HEK293 (cell line): ENCODE measurements around the gene FUT9.

Source experiments
- CTCF ChIA-PET: fragments of 350-600 bp; formaldehyde crosslinking; extraction: SDS; loops from one replicate; lab custom pipeline; 2021; ENCODE audit warnings: antibody characterized with exemption; lab: Yijun Ruan, JAX
- POLR2A ChIA-PET: fragments of 300-600 bp; formaldehyde crosslinking; extraction: SDS; loops from one replicate; lab custom pipeline; 2020; ENCODE audit warnings: antibody characterized with exemption, inconsistent platforms; lab: Yijun Ruan, JAX
- H3K27ac ChIP-seq: fragments of 200-500 bp; sonication (Bioruptor generic); 2 replicates; pipeline ENCODE4 v1.5.1; 2014; ENCODE audit warnings: low read depth, low read length, control low read depth, inconsistent platforms; ENCODE audit errors: extremely low read depth
- H3K36me3 ChIP-seq, 2 experiments: fragments of 200-500 bp in 1 of 2; sonication (Bioruptor generic) in 1 of 2; 1 replicate in 1 of 2; 2 replicates in 1 of 2; pipeline ENCODE4 v1.5.1; 2014 to 2017; ENCODE audit warnings: inconsistent platforms in 2 of 2, low read length in 2 of 2; ENCODE audit not compliant: control insufficient read depth in 2 of 2, insufficient read depth in 1 of 2
- H3K4me1 ChIP-seq: fragments of 200-500 bp; sonication (Bioruptor generic); 2 replicates; pipeline ENCODE4 v1.5.1; 2014; ENCODE audit warnings: mild to moderate bottlenecking, low read length, inconsistent platforms; ENCODE audit not compliant: control insufficient read depth, insufficient read depth
- H3K4me3 ChIP-seq: 2 replicates; pipeline ENCODE4 v1.5.1; 2011; ENCODE audit warnings: low read depth, mild to moderate bottlenecking, control low read depth, low read length, moderate library complexity
- H3K9me3 ChIP-seq: fragments of 200-500 bp; sonication (Bioruptor generic); 2 replicates; pipeline ENCODE4 v1.5.1; 2014; ENCODE audit warnings: low read depth, low read length, inconsistent platforms; ENCODE audit not compliant: control insufficient read depth, insufficient read depth
- KLF1 ChIP-seq: fragments of 450-650 bp; formaldehyde crosslinking; IDR thresholded peaks from 2 replicates; pipeline ENCODE4 v1.5.1; 2016; ENCODE audit warnings: missing biosample characterization, missing genetic modification characterization
- KLF7 ChIP-seq: fragments of 450-650 bp; formaldehyde crosslinking; IDR thresholded peaks from 2 replicates; pipeline ENCODE4 v1.5.1; 2016; ENCODE audit warnings: missing biosample characterization, missing genetic modification characterization, borderline replicate concordance
- RBAK ChIP-seq: fragments of 450-650 bp; formaldehyde crosslinking; IDR thresholded peaks from 2 replicates; pipeline ENCODE4 v1.5.1; 2016; ENCODE audit warnings: missing biosample characterization, missing genetic modification characterization
- SCRT1 ChIP-seq: fragments of 450-650 bp; formaldehyde crosslinking; IDR thresholded peaks from 2 replicates; pipeline ENCODE4 v1.5.1; 2016; ENCODE audit warnings: missing biosample characterization, missing genetic modification characterization, borderline replicate concordance
- SCRT2 ChIP-seq: fragments of 450-650 bp; formaldehyde crosslinking; IDR thresholded peaks from 2 replicates; pipeline ENCODE4 v1.5.1; 2016; ENCODE audit warnings: missing biosample characterization, missing genetic modification characterization
- ZBTB7A ChIP-seq: fragments of 450-650 bp; formaldehyde crosslinking; IDR thresholded peaks from 2 replicates; pipeline ENCODE4 v1.5.1; 2016; ENCODE audit warnings: low read depth, missing biosample characterization, missing genetic modification characterization
- ZFP37 ChIP-seq: fragments of 450-650 bp; formaldehyde crosslinking; IDR thresholded peaks from 2 replicates; pipeline ENCODE4 v1.5.1; 2016; ENCODE audit warnings: missing biosample characterization, missing genetic modification characterization
- ZIC2 ChIP-seq: fragments of 450-650 bp; formaldehyde crosslinking; IDR thresholded peaks from 2 replicates; pipeline ENCODE4 v1.5.1; 2016; ENCODE audit warnings: missing biosample characterization, missing genetic modification characterization
- ZNF16 ChIP-seq: fragments of 450-650 bp; formaldehyde crosslinking; IDR thresholded peaks from 2 replicates; pipeline ENCODE4 v1.5.1; 2016; ENCODE audit warnings: low read depth, missing biosample characterization, missing genetic modification characterization
- ZNF221 ChIP-seq: fragments of 450-650 bp; formaldehyde crosslinking; IDR thresholded peaks from 2 replicates; pipeline ENCODE4 v1.5.1; 2017; ENCODE audit warnings: missing biosample characterization, missing genetic modification characterization, borderline replicate concordance
- ZNF23 ChIP-seq: fragments of 450-650 bp; formaldehyde crosslinking; IDR thresholded peaks from 2 replicates; pipeline ENCODE4 v1.5.1; 2016; ENCODE audit warnings: missing biosample characterization, missing genetic modification characterization, borderline replicate concordance
- ZNF510 ChIP-seq: fragments of 450-650 bp; formaldehyde crosslinking; IDR thresholded peaks from 2 replicates; pipeline ENCODE4 v1.5.1; 2018; ENCODE audit warnings: mild to moderate bottlenecking, missing genetic modification characterization, missing biosample characterization; ENCODE audit not compliant: insufficient replicate concordance
- ZNF548 ChIP-seq: fragments of 450-650 bp; formaldehyde crosslinking; IDR thresholded peaks from 2 replicates; pipeline ENCODE4 v1.5.1; 2016; ENCODE audit warnings: missing biosample characterization, missing genetic modification characterization
- ZNF558 ChIP-seq: fragments of 450-650 bp; formaldehyde crosslinking; IDR thresholded peaks from 2 replicates; pipeline ENCODE4 v1.5.1; 2016; ENCODE audit warnings: missing biosample characterization, missing genetic modification characterization
- ZNF585B ChIP-seq: fragments of 450-650 bp; formaldehyde crosslinking; IDR thresholded peaks from 2 replicates; pipeline ENCODE4 v1.5.1; 2016; ENCODE audit warnings: missing biosample characterization, missing genetic modification characterization
- ZNF623 ChIP-seq: fragments of 450-650 bp; formaldehyde crosslinking; IDR thresholded peaks from 2 replicates; pipeline ENCODE4 v1.5.1; 2016; ENCODE audit warnings: missing biosample characterization, missing genetic modification characterization
- ZNF629 ChIP-seq: fragments of 450-650 bp; formaldehyde crosslinking; IDR thresholded peaks from 2 replicates; pipeline ENCODE4 v1.5.1; 2017; ENCODE audit warnings: missing biosample characterization, missing genetic modification characterization
- ZNF701 ChIP-seq: fragments of 450-650 bp; formaldehyde crosslinking; IDR thresholded peaks from 2 replicates; pipeline ENCODE4 v1.5.1; 2016; ENCODE audit warnings: missing biosample characterization, missing genetic modification characterization
- ZXDB ChIP-seq: fragments of 450-650 bp; formaldehyde crosslinking; IDR thresholded peaks from 2 replicates; pipeline ENCODE4 v1.5.1; 2016; ENCODE audit warnings: missing biosample characterization, missing genetic modification characterization
- TF ChIP-seq, protein P1 (sequence below): fragments of 450-650 bp; formaldehyde crosslinking; IDR thresholded peaks from 2 replicates; pipeline ENCODE4 v1.5.1; 2017; ENCODE audit warnings: missing biosample characterization, mild to moderate bottlenecking, missing genetic modification characterization, moderate library complexity
- TF ChIP-seq, protein P2 (sequence below): fragments of 450-650 bp; formaldehyde crosslinking; IDR thresholded peaks from 2 replicates; pipeline ENCODE4 v1.5.1; 2016; ENCODE audit warnings: missing biosample characterization, missing genetic modification characterization
- TF ChIP-seq, protein P3 (sequence below): fragments of 450-650 bp; formaldehyde crosslinking; IDR thresholded peaks from 2 replicates; pipeline ENCODE4 v1.5.1; 2016; ENCODE audit warnings: missing biosample characterization, missing genetic modification characterization
- TF ChIP-seq, protein P4 (sequence below): fragments of 450-650 bp; IDR thresholded peaks from 2 replicates; pipeline ENCODE4 v1.5.1; 2018; ENCODE audit warnings: missing biosample characterization, mild to moderate bottlenecking, missing genetic modification characterization

FUT9 gene

DNA sequence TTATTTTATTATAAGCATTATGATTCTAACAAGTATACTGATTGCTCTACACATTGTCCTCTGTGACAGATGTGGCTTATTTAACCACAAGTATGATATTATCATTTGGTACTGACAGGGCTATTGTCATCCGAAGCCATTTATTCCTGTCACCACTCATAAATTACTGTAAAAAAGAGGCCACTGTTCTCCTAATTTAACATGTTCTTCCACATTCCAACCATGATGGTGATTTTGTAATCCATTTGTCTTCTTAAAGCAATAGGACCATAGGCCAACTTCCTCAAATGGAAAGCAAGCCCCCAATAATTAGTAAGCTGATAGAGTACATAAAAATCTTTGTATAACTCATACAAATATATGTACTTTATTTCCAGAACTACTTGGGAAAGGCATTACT, 50.6 kb downstream of the FUT9 start (continued):
- no peak for TF ChIP-seq ZNF701 (tag by site-specific recombination)
- no peak for TF ChIP-seq ZNF623 (tag by site-specific recombination)
- TF ChIP-seq, protein P1, sequence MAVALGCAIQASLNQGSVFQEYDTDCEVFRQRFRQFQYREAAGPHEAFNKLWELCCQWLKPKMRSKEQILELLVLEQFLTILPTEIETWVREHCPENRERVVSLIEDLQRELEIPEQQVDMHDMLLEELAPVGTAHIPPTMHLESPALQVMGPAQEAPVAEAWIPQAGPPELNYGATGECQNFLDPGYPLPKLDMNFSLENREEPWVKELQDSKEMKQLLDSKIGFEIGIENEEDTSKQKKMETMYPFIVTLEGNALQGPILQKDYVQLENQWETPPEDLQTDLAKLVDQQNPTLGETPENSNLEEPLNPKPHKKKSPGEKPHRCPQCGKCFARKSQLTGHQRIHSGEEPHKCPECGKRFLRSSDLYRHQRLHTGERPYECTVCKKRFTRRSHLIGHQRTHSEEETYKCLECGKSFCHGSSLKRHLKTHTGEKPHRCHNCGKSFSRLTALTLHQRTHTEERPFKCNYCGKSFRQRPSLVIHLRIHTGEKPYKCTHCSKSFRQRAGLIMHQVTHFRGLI, result no peak
- TF ChIP-seq ZBTB7A (tag by site-specific recombination), result no peak
- TF ChIP-seq, protein P2, sequence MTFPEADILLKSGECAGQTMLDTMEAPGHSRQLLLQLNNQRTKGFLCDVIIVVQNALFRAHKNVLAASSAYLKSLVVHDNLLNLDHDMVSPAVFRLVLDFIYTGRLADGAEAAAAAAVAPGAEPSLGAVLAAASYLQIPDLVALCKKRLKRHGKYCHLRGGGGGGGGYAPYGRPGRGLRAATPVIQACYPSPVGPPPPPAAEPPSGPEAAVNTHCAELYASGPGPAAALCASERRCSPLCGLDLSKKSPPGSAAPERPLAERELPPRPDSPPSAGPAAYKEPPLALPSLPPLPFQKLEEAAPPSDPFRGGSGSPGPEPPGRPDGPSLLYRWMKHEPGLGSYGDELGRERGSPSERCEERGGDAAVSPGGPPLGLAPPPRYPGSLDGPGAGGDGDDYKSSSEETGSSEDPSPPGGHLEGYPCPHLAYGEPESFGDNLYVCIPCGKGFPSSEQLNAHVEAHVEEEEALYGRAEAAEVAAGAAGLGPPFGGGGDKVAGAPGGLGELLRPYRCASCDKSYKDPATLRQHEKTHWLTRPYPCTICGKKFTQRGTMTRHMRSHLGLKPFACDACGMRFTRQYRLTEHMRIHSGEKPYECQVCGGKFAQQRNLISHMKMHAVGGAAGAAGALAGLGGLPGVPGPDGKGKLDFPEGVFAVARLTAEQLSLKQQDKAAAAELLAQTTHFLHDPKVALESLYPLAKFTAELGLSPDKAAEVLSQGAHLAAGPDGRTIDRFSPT (tag by site-specific recombination), result no peak
- no peak for TF ChIP-seq ZNF23 (tag by site-specific recombination)
- TF ChIP-seq ZNF585B (tag by site-specific recombination), result no peak
- TF ChIP-seq, all 188 proteins: peak for 0

DNA sequence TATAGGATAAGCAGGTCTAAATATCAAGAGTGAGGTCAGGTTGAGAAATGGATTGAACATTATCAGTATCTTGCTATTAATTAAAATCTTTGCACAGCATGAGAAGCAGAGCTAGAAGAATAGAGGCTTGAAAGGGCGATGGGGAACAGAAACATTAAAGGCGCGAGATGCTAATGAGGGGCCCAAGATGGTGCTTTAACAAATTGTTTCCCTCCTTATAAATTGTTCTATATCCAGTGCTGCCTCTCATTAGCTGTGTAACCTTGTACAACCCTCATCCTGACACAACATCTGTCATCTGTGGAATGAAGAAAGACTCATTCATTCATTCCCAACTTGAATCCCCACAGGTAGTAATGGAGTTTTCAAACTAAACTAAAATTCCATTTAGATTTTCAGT, 57.8 kb downstream of the FUT9 start:
- POLR2A ChIA-PET, result no interaction called here
- Histone ChIP-seq H3K4me1 (no peaks in the 10 kb centered on the region), H3K27ac (no peak overlapping the region), H3K9me3 (no peaks in the 10 kb centered on the region), H3K4me3 (no peak overlapping the region), H3K36me3 (no peaks in the 10 kb centered on the region)
- TF ChIP-seq, protein P3, sequence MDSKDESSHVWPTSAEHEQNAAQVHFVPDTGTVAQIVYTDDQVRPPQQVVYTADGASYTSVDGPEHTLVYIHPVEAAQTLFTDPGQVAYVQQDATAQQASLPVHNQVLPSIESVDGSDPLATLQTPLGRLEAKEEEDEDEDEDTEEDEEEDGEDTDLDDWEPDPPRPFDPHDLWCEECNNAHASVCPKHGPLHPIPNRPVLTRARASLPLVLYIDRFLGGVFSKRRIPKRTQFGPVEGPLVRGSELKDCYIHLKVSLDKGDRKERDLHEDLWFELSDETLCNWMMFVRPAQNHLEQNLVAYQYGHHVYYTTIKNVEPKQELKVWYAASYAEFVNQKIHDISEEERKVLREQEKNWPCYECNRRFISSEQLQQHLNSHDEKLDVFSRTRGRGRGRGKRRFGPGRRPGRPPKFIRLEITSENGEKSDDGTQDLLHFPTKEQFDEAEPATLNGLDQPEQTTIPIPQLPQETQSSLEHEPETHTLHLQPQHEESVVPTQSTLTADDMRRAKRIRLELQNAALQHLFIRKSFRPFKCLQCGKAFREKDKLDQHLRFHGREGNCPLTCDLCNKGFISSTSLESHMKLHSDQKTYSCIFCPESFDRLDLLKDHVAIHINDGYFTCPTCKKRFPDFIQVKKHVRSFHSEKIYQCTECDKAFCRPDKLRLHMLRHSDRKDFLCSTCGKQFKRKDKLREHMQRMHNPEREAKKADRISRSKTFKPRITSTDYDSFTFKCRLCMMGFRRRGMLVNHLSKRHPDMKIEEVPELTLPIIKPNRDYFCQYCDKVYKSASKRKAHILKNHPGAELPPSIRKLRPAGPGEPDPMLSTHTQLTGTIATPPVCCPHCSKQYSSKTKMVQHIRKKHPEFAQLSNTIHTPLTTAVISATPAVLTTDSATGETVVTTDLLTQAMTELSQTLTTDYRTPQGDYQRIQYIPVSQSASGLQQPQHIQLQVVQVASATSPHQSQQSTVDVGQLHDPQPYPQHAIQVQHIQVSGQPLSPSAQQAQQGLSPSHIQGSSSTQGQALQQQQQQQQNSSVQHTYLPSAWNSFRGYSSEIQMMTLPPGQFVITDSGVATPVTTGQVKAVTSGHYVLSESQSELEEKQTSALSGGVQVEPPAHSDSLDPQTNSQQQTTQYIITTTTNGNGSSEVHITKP (tag by site-specific recombination), result no peak
- TF ChIP-seq ZNF221 (tag by site-specific recombination), result no peak
- no peak for TF ChIP-seq SCRT2 (tag by site-specific recombination)
- TF ChIP-seq ZNF16 (tag by site-specific recombination), result no peak
- CTCF ChIA-PET, result no interaction called here

DNA sequence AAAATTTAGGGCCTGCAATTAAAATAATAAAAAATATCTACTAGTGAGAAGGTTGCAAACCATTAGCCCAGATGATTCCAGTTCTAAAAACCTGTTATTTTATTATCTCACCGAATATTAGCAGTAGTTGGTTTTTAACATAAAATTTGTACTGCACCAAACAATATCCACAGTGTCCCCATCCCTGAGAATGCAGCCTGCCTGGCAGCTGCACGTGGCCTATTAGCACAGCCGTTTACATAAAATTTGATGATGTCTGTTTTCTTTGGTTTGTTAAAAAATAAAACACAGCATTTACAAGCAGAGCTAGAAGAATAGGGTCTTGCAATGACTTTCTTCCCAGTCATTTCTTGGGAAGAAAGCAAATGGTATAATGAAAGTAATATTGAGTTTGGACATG, 58.2 kb downstream of the FUT9 start:
- CTCF ChIA-PET, result interaction anchor here (0.6 kb wide), 1 partner anchor 641 kb away, joined by 4 read pairs; no protein-coding TSS in a partner anchor
- no peak for TF ChIP-seq RBAK (tag by site-specific recombination)
- TF ChIP-seq, protein P4, sequence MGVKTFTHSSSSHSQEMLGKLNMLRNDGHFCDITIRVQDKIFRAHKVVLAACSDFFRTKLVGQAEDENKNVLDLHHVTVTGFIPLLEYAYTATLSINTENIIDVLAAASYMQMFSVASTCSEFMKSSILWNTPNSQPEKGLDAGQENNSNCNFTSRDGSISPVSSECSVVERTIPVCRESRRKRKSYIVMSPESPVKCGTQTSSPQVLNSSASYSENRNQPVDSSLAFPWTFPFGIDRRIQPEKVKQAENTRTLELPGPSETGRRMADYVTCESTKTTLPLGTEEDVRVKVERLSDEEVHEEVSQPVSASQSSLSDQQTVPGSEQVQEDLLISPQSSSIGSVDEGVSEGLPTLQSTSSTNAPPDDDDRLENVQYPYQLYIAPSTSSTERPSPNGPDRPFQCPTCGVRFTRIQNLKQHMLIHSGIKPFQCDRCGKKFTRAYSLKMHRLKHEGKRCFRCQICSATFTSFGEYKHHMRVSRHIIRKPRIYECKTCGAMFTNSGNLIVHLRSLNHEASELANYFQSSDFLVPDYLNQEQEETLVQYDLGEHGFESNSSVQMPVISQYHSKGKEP (tag by site-specific recombination), result no peak
- TF ChIP-seq ZNF510 (tag by site-specific recombination), result no peak
- no peak for TF ChIP-seq KLF1 (tag by site-specific recombination)
- TF ChIP-seq ZNF629, result no peak
- no peak for TF ChIP-seq SCRT1
- TF ChIP-seq ZNF548 (tag by site-specific recombination), result no peak
- TF ChIP-seq ZFP37, result no peak
- TF ChIP-seq KLF7 (tag by site-specific recombination), result no peak
- no peak for TF ChIP-seq ZXDB (tag by site-specific recombination)
- TF ChIP-seq ZNF558 (tag by site-specific recombination), result no peak
- TF ChIP-seq ZIC2 (tag by site-specific recombination), result no peak
- TF ChIP-seq, all 188 proteins: peak for 0
- Histone ChIP-seq H3K27ac (no peak overlapping the region), H3K4me1 (no peaks in the 10 kb centered on the region), H3K4me3 (no peak overlapping the region), H3K9me3 (no peaks in the 10 kb centered on the region), H3K36me3 (no peaks in the 10 kb centered on the region)
- POLR2A ChIA-PET, result no interaction called here
